NCI-H2081 (cell line): ENCODE data around the gene GRIN2A.

Experiments used
- DNase-seq, 2 experiments: peaks; one replicate each; lab custom pipeline; 2025; lab: John Stamatoyannopoulos, UW

Gene GRIN2A

GRCh38 chr16:10181196-10182162, 749 bp downstream of the GRIN2A start:
- no peak for DNase-seq

- DNase-seq = no peak
Observed at GRCh38 chr16:10180771-10181163, 1.5 kb downstream of the GRIN2A start.

GRCh38 chr16:10180042-10180770, 2.0 kb downstream of the GRIN2A start:
- DNase-seq = no peak

GRCh38 chr16:10178526-10178925, 3.7 kb downstream of the GRIN2A start:
- DNase-seq = no peak

GRCh38 chr16:10178080-10178479, 4.1 kb downstream of the GRIN2A start:
- DNase-seq = no peak

- no peak for DNase-seq
Observed at GRCh38 chr16:10172848-10173655, 9.2 kb downstream of the GRIN2A start.

- no peak for DNase-seq
Observed at GRCh38 chr16:10171221-10171620, 11.0 kb downstream of the GRIN2A start.

GRCh38 chr16:10169904-10170410, 12.3 kb downstream of the GRIN2A start:
- no peak for DNase-seq

GRCh38 chr16:10169031-10169430, 13.2 kb downstream of the GRIN2A start:
- DNase-seq = no peak

GRCh38 chr16:10168258-10168657, 14.0 kb downstream of the GRIN2A start:
- no peak for DNase-seq

- no peak for DNase-seq
Observed at GRCh38 chr16:10165643-10166042, 16.6 kb downstream of the GRIN2A start.

- no peak for DNase-seq
Observed at GRCh38 chr16:10162981-10163380, 19.2 kb downstream of the GRIN2A start.

GRCh38 chr16:10156099-10156498, 26.1 kb downstream of the GRIN2A start:
- no peak for DNase-seq

- DNase-seq = no peak
Observed at GRCh38 chr16:10154389-10154788, 27.8 kb downstream of the GRIN2A start.

GRCh38 chr16:10153985-10154384, 28.2 kb downstream of the GRIN2A start:
- no peak for DNase-seq

- no peak for DNase-seq
Observed at GRCh38 chr16:10151718-10152117, 30.5 kb downstream of the GRIN2A start.

- DNase-seq = no peak
Observed at GRCh38 chr16:10150906-10151305, 31.3 kb downstream of the GRIN2A start.

GRCh38 chr16:10145542-10146035, 36.6 kb downstream of the GRIN2A start:
- no peak for DNase-seq

- DNase-seq = no peak
Observed at GRCh38 chr16:10141671-10142070, 40.6 kb downstream of the GRIN2A start.

- no peak for DNase-seq
Observed at GRCh38 chr16:10138881-10139280, 43.3 kb downstream of the GRIN2A start.

- DNase-seq = no peak
Observed at GRCh38 chr16:10137341-10137740, 44.9 kb downstream of the GRIN2A start.

- no peak for DNase-seq
Observed at GRCh38 chr16:10136916-10137315, 45.3 kb downstream of the GRIN2A start.
